Heart left ventricle (tissue), 16 donors: ENCODE results near the gene CACNA1C. TPM values are rescaled to one million over a fixed set of nuclear protein-coding genes. Genes with fewer than 3 reads are reported as not detected.
A peak's percentile ranks its signal among the peaks of the same experiment; 100 is the strongest.

ENCODE experiments used
- ATAC-seq, 4 donors: fragments of 200-7000 bp; cut with Tn5 transposase; one replicate each; pipeline ENCODE4 v1.9.1; 2020 to 2022; ENCODE audit warnings: moderate library complexity in 4 of 4, mild to moderate bottlenecking in 3 of 4, moderate number of reproducible peaks in 1 of 4
- DNase-seq, 5 donors: peaks; one replicate each; pipeline ENCODE4 v3.0.0-alpha.2; 2020
- H3K27ac ChIP-seq, 12 donors: fragments of 200-600 bp; sonication (generic) in 4 of 12; one replicate each; pipeline versions ENCODE4 v1.5.0 to v1.8.0; 2016 to 2022; ENCODE audit warnings: mild to moderate bottlenecking in 2 of 12
- H3K27me3 ChIP-seq, 9 donors: fragments of 200-600 bp; sonication (generic) in 2 of 9; one replicate each; pipeline versions ENCODE4 v1.5.1 to v1.8.0; 2016 to 2022; ENCODE audit warnings: mild to moderate bottlenecking in 3 of 9
- H3K36me3 ChIP-seq, 9 donors: fragments of 200-600 bp; sonication (generic) in 2 of 9; one replicate each; pipeline versions ENCODE4 v1.5.0 to v1.8.0; 2018 to 2022; ENCODE audit warnings: mild to moderate bottlenecking in 2 of 9
- H3K4me1 ChIP-seq, 12 donors: fragments of 200-600 bp; sonication (generic) in 4 of 12; one replicate each; pipeline versions ENCODE4 v1.5.0 to v1.8.0; 2016 to 2022; ENCODE audit warnings: mild to moderate bottlenecking in 3 of 12
- H3K4me3 ChIP-seq, 12 donors: fragments of 200-600 bp; sonication (generic) in 4 of 12; one replicate each; pipeline versions ENCODE4 v1.5.0 to v1.8.0; 2017 to 2022; ENCODE audit warnings: mild to moderate bottlenecking in 9 of 12, moderate library complexity in 4 of 12
- H3K9me3 ChIP-seq, 12 donors: fragments of 200-600 bp; sonication (generic) in 4 of 12; one replicate each; pipeline versions ENCODE4 v1.5.0 to v1.8.0; 2016 to 2022; ENCODE audit warnings: mild to moderate bottlenecking in 1 of 12
- POLR2A ChIP-seq, 2 donors: fragments of 450-650 bp; IDR thresholded peaks; one replicate each; pipeline ENCODE4 v1.6.1; 2017; ENCODE audit warnings: antibody characterized with exemption in 2 of 2, mild to moderate bottlenecking in 2 of 2, moderate library complexity in 2 of 2
- WGBS, 4 donors: extraction: QIAGEN DNeasy Blood & Tissue Kit in 2 of 4; methylation state at CpG; one replicate each; pipeline versions ENCODE4 v1.1.5 to v1.1.7; 2013 to 2018; 5-methylcytosine and 5-hydroxymethylcytosine counted together
- intact Hi-C, 10 donors: fragments of 100-400 bp; cut with DNase I; formaldehyde crosslinking; loops; one replicate each; pipeline versions ENCODE4 v1.11.1 to v1.14.2; 2022
- polyA plus RNA-seq, 2 donors: library from polyadenylated mRNA; stranded (reverse); fragments of 200-250 nt; gene quantifications; one replicate each; pipeline ENCODE4 v1.2.3, GENCODE V29; 2013
- total RNA-seq, 9 donors: library from RNA; depleted of rRNA in 2 of 9; stranded (reverse); fragments of >200 nt in 2 of 9; fragmentation: NEBNext Ultra II Directional in 3 of 9; extraction: Animal tissue kit (Norgen Biotek cat#: 25700) in 3 of 9; gene quantifications; one replicate each; pipeline versions ENCODE4 v1.1.0 to v1.2.4, GENCODE V29; 2016 to 2023
- TF ChIP-seq, protein P1 (sequence below), 12 donors: fragments of 200-600 bp; sonication (generic) in 4 of 12; IDR thresholded peaks; one replicate each; pipeline versions ENCODE4 v1.5.0 to v1.8.0; 2018 to 2022; ENCODE audit warnings: antibody characterized with exemption in 12 of 12, mild to moderate bottlenecking in 5 of 12
- donor health status: ischemic (EF 13 %, LVEDD 7.1; RV severe dilation, severe dysfunction).
- donor health status: healthy with polysubstance abuse.
- donor health status: DM: no; HTN: yes; CAD: no.
- donor health status: DM: no; HTN: no; CAD: no.
- donor health status: ischemic (EF 25% LVEDD 6.9; RV normal size, moderate dysfunction).
- donor health status: ischemic (EF 25% LVEDD 5.7; RV mildly dilated, moderate dysfunction).
- donor health status: healthy.
- donor health status: DM: yes; HTN: yes; CAD: no.
- donor health status: ischemic (EF 35%, LVEDD 5.7; RV mildly dilated, moderate dysfunction).
- donor health status: nonischemic (EF 11% LVEDD 7.7; RV severe dilation, severe dysfunction).
- donor health status: DM: yes; HTN: yes; CAD: no.
- donor health status: PGD.
- donor health status: ischemic (EF 29% LVEDD 5.4; RV normal size, mild dysfunction).
- donor health status: nonischemic (EF 23%, LVEDD 6.1; RV moderate dilation, normal function).

The CACNA1C gene
- total and polyA plus RNA-seq, 11 donors, result 41.9 to 196 (median 164) TPM

DNA sequence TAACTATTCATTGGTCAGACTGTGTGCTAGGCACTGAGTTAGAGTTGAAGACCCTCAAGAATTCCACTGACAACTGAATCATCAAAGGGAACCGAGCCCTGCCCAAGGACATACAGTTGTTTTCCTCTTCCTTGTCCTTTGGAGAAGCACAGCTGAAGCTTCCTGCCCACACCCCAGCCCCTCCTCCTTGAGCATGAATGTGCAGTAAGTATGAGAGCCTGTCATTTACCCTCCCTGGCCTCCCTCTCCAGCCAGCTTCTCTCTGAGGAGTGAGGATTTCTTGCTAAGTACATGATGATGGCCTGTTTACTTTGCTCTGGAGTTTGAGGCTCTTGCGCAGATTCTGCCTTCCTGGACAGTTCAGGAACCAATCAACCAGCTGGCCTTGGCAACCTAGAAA lies 235.2 kb downstream of the CACNA1C start:
- Histone ChIP-seq H3K36me3 (no peaks in the 10 kb centered on the region), H3K27me3 (no peaks in the 10 kb centered on the region), H3K27ac (peak overlapping the region in 9 of 12 donors; percentile 64 to 82 (median 76)), H3K4me3 (no peak overlapping the region), H3K9me3 (no peaks in the 10 kb centered on the region), H3K4me1 (peaks cover 4 to 100% (median 89%) of the 10 kb centered on the region in 12 donors)
- ATAC-seq, result no peak
- no peak for DNase-seq
- intact Hi-C loops, result loop anchor here in 3 of 10 donors (5.0 to 10.0 kb wide), 4 partner anchors 123 to 316 kb away; partner anchors contain the start of gene CACNA1C (in 1 of the 3)
- 53 to 67% (median 64%) methylated on average over 2 of the region's 2 CpGs for WGBS, 4 donors
- TF ChIP-seq, protein P1, sequence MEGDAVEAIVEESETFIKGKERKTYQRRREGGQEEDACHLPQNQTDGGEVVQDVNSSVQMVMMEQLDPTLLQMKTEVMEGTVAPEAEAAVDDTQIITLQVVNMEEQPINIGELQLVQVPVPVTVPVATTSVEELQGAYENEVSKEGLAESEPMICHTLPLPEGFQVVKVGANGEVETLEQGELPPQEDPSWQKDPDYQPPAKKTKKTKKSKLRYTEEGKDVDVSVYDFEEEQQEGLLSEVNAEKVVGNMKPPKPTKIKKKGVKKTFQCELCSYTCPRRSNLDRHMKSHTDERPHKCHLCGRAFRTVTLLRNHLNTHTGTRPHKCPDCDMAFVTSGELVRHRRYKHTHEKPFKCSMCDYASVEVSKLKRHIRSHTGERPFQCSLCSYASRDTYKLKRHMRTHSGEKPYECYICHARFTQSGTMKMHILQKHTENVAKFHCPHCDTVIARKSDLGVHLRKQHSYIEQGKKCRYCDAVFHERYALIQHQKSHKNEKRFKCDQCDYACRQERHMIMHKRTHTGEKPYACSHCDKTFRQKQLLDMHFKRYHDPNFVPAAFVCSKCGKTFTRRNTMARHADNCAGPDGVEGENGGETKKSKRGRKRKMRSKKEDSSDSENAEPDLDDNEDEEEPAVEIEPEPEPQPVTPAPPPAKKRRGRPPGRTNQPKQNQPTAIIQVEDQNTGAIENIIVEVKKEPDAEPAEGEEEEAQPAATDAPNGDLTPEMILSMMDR (IDR thresholded peaks at IDR 0.05), result no peak
- TF ChIP-seq POLR2A (IDR thresholded peaks at IDR 0.05), result no peak

DNA sequence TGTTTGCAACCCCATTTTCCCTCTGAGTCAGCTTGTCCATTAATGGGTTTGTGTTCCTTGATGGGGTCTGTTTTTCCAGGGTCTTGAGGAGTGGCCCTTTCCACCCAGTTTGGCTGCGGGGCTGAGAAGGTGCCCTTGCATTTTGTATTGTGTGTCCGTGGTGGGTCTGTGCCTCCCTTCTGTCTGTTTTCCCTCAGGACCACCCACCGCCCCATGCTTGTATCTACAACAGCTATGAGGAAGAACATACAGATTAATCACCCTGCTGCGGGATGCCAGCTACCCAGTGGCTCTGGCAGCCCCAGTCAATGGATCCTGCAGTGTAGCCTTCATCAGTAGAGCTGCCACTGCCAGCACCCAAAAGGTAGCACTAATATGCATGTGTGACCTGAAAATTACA lies 235.7 kb downstream of the CACNA1C start:
- Histone ChIP-seq H3K36me3 (no peaks in the 10 kb centered on the region), H3K4me1 (peaks cover 4 to 100% (median 87%) of the 10 kb centered on the region in 12 donors), H3K27ac (peak overlapping the region in 6 of 12 donors; percentile 28 to 82 (median 74)), H3K9me3 (no peaks in the 10 kb centered on the region), H3K27me3 (no peaks in the 10 kb centered on the region), H3K4me3 (no peak overlapping the region)
- ATAC-seq (no peak), DNase-seq (no peak)
- no peak for TF ChIP-seq POLR2A (IDR thresholded peaks at IDR 0.05)
- TF ChIP-seq, protein P1 (IDR thresholded peaks at IDR 0.05), result no peak
- WGBS, 4 donors, result 90 to 92% (median 92%) methylated on average over 4 of the region's 4 CpGs
- intact Hi-C loops, result loop anchor here in 3 of 10 donors (5.0 to 10.0 kb wide), 4 partner anchors 124 to 316 kb away; partner anchors contain the start of gene CACNA1C (in 1 of the 3)

DNA sequence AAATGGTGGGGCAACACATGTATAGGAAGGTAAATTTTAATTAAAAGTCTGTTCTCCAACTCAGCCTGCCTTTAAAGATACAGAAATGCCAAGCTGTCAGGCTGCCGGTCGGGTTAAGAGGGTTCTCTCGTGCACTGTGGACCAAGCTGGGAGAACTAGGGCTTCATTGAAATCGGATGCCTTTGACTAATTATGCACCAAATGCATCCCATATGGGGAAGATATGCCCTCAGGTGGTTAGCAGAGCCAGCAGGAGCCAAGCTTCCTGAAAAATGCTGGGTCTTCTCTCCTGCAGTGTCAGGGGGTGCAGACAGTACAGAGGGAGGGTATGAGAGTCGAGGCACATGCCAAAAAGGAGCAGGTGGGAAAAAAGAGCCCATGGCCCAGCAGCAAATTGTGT lies 236.1 kb downstream of the CACNA1C start:
- Histone ChIP-seq H3K27ac (peak overlapping the region in 4 of 12 donors; percentile 4 to 82 (median 78)), H3K36me3 (no peaks in the 10 kb centered on the region), H3K4me1 (peaks cover 4 to 100% (median 84%) of the 10 kb centered on the region in 12 donors), H3K27me3 (no peaks in the 10 kb centered on the region), H3K4me3 (no peak overlapping the region), H3K9me3 (no peaks in the 10 kb centered on the region)
- ATAC-seq (no peak), DNase-seq (no peak)
- TF ChIP-seq, protein P1 (IDR thresholded peaks at IDR 0.05), result no peak
- TF ChIP-seq POLR2A (IDR thresholded peaks at IDR 0.05), result no peak
- intact Hi-C loops, result loop anchor here in 3 of 10 donors (5.0 to 10.0 kb wide), 4 partner anchors 124 to 317 kb away; partner anchors contain the start of gene CACNA1C (in 1 of the 3)
- 64 to 75% (median 70%) methylated on average over 5 of the region's 5 CpGs for WGBS, 4 donors

DNA sequence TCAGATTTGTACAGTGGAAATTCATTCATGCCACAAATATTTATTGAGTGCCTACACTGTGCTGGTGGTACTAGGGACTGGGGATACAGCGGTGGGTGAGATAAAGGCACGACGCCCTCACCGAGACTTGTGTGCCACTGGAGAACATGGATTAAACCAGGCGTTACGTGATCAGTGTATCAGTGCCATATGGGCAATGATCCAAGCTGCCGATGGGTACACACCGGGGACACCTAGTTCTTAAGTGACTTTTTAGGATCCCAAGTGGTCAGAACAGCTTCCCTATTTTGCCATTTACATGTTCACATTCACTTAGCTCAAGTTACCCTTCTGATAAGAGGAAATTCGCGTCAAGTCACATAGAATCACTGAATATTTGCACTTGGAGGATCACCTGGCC lies 236.7 kb downstream of the CACNA1C start:
- 52 to 61% (median 55%) methylated on average over 10 of the region's 10 CpGs for WGBS, 4 donors
- Histone ChIP-seq H3K36me3 (no peaks in the 10 kb centered on the region), H3K4me1 (peaks cover 4 to 99% (median 80%) of the 10 kb centered on the region in 12 donors), H3K9me3 (no peaks in the 10 kb centered on the region), H3K27ac (peak overlapping the region in 5 of 12 donors; percentile 4 to 82 (median 64)), H3K4me3 (no peak overlapping the region), H3K27me3 (no peaks in the 10 kb centered on the region)
- ATAC-seq, result peak in 3 of 4 donors; percentile 9 to 17 (median 10)
- DNase-seq, result peak in 1 of 5 donors; percentile 65
- intact Hi-C loops, result loop anchor here in 3 of 10 donors (5.0 to 10.0 kb wide), 4 partner anchors 125 to 317 kb away; partner anchors contain the start of gene CACNA1C (in 1 of the 3)
- no peak for TF ChIP-seq POLR2A (IDR thresholded peaks at IDR 0.05)
- TF ChIP-seq, protein P1 (IDR thresholded peaks at IDR 0.05), result no peak
